HEK293T (cell line): ENCODE measurements around the gene BRCA2.

Experiments used
- BHLHE40 ChIP-seq: fragments of 450-650 bp; IDR thresholded peaks from 2 replicates; pipeline ENCODE4 v1.6.1; 2016; ENCODE audit warnings: mild to moderate bottlenecking, moderate library complexity, borderline replicate concordance
- CTBP1 ChIP-seq: fragments of 450-650 bp; IDR thresholded peaks from 2 replicates; pipeline ENCODE4 v1.6.1; 2016; ENCODE audit warnings: borderline replicate concordance
- FOXA1 ChIP-seq: fragments of 450-650 bp; IDR thresholded peaks from 2 replicates; pipeline ENCODE4 v1.6.1; 2016; ENCODE audit warnings: mild to moderate bottlenecking
- FOXM1 ChIP-seq: fragments of 450-650 bp; IDR thresholded peaks from 2 replicates; pipeline ENCODE4 v1.6.1; 2017; ENCODE audit warnings: mild to moderate bottlenecking, borderline replicate concordance
- HDGF ChIP-seq: fragments of 450-650 bp; IDR thresholded peaks from 2 replicates; pipeline ENCODE4 v1.6.1; 2017; ENCODE audit warnings: antibody characterized with exemption, borderline replicate concordance
- NFRKB ChIP-seq: fragments of 450-650 bp; IDR thresholded peaks from 2 replicates; pipeline ENCODE4 v1.6.1; 2016; ENCODE audit warnings: mild to moderate bottlenecking, moderate library complexity
- SP1 ChIP-seq: fragments of 450-650 bp; IDR thresholded peaks from 2 replicates; pipeline ENCODE4 v1.6.1; 2017
- TARDBP ChIP-seq: fragments of 450-650 bp; IDR thresholded peaks from 2 replicates; pipeline ENCODE4 v1.6.1; 2016
- TF ChIP-seq, protein P1 (sequence below): fragments of 450-650 bp; IDR thresholded peaks from 2 replicates; pipeline ENCODE4 v1.6.1; 2016

DNA sequence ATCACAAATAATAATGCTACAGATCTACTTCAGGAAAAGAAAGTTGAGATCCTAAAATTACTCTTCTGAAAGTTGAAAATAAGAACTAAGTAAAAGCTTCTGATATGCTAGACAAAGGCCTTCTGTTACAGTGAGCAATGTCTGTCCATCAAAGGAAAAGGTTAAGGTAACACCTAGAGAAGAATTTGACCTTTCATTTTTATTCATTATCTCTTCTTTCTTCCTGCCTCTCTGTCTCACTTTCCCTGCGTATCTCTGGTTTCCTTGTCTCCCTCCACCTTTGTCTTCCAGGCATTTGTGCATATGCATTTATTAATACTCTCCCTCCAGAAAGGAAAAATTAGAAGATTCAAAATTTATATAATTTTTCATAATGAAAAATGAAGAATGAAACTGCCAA lies 49.2 kb upstream of the BRCA2 start:
- TF ChIP-seq, protein P1, sequence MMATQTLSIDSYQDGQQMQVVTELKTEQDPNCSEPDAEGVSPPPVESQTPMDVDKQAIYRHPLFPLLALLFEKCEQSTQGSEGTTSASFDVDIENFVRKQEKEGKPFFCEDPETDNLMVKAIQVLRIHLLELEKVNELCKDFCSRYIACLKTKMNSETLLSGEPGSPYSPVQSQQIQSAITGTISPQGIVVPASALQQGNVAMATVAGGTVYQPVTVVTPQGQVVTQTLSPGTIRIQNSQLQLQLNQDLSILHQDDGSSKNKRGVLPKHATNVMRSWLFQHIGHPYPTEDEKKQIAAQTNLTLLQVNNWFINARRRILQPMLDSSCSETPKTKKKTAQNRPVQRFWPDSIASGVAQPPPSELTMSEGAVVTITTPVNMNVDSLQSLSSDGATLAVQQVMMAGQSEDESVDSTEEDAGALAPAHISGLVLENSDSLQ: no peak
- no peak for TF ChIP-seq BHLHE40
- no peak for TF ChIP-seq CTBP1
- TF ChIP-seq HDGF: no peak
- no peak for TF ChIP-seq TARDBP
- no peak for TF ChIP-seq NFRKB
- TF ChIP-seq FOXM1: no peak
- no peak for TF ChIP-seq SP1
- TF ChIP-seq FOXA1: no peak
